Kidney epithelial cell (primary cell): ENCODE results near the gene CCSAP. TPM values are rescaled to one million over a fixed set of nuclear protein-coding genes. Genes with fewer than 3 reads are reported as not detected.

Source experiments
- DNase-seq: peaks from one replicate; pipeline ENCODE4 v3.0.0-alpha.2; 2010; ENCODE audit warnings: low read depth
- H3K27me3 ChIP-seq: 2 replicates; pipeline ENCODE4 v1.6.0; 2011; ENCODE audit warnings: low read length; ENCODE audit not compliant: control insufficient read depth, insufficient read depth
- H3K36me3 ChIP-seq: 2 replicates; pipeline ENCODE4 v1.5.1; 2011; ENCODE audit warnings: low read length; ENCODE audit not compliant: control insufficient read depth, insufficient read depth
- H3K4me3 ChIP-seq: 2 replicates; pipeline ENCODE4 v1.5.1; 2011; ENCODE audit warnings: low read depth, mild to moderate bottlenecking, control low read depth, low read length
- CTCF ChIP-seq: IDR thresholded peaks from 2 replicates; pipeline ENCODE4 v1.5.1; 2011; ENCODE audit warnings: mild to moderate bottlenecking, moderate library complexity, low read length, control low read depth, inconsistent platforms; ENCODE audit not compliant: insufficient read depth, poor library complexity, severe bottlenecking
- total RNA-seq: library from RNA; depleted of rRNA; stranded (reverse); fragments of >200 nt; gene quantifications from 2 replicates; pipeline ENCODE4 v1.2.3, GENCODE V29; 2015

The CCSAP gene
- total RNA-seq, 1 donor from 2014 or later = 3.0 TPM

GRCh38 chr1:229344937-229345684 lies 2.3 kb upstream of the CCSAP start:
- no peaks in the 10 kb centered on the region for H3K36me3 ChIP-seq
- H3K4me3 ChIP-seq = no peak overlapping the region
- no peak for DNase-seq
- H3K27me3 ChIP-seq = no peaks in the 10 kb centered on the region
- TF ChIP-seq CTCF = no peak

- no peak for TF ChIP-seq CTCF
- Histone ChIP-seq H3K36me3 (no peaks in the 10 kb centered on the region), H3K4me3 (no peak overlapping the region), H3K27me3 (no peaks in the 10 kb centered on the region)
- no peak for DNase-seq
These were observed 1.3 kb upstream of the CCSAP start for GRCh38 chr1:229344139-229344538.

GRCh38 chr1:229341774-229342655 lies 832 bp downstream of the CCSAP start:
- TF ChIP-seq CTCF = no peak
- H3K36me3 ChIP-seq = no peaks in the 10 kb centered on the region
- peak overlapping the region; percentile 58 for H3K4me3 ChIP-seq
- no peak for DNase-seq
- no peaks in the 10 kb centered on the region for H3K27me3 ChIP-seq

- no peaks in the 10 kb centered on the region for H3K36me3 ChIP-seq
- no peaks in the 10 kb centered on the region for H3K27me3 ChIP-seq
- TF ChIP-seq CTCF = no peak
- no peak for DNase-seq
- no peak overlapping the region for H3K4me3 ChIP-seq
These were observed 2.4 kb downstream of the CCSAP start for GRCh38 chr1:229340496-229340895.

- no peak for TF ChIP-seq CTCF
- H3K4me3 ChIP-seq = no peak overlapping the region
- H3K36me3 ChIP-seq = no peaks in the 10 kb centered on the region
- no peak for DNase-seq
- no peaks in the 10 kb centered on the region for H3K27me3 ChIP-seq
These were observed 3.3 kb downstream of the CCSAP start for GRCh38 chr1:229339520-229339919.
